ENCODE data around the gene KCTD14. TPM values are rescaled to one million over a fixed set of nuclear protein-coding genes. Genes with fewer than 3 reads are reported as not detected.

KCTD14 gene
- total and polyA plus RNA-seq, 4 donors, result 0.70 to 7.3 (median 6.7) TPM

DNA sequence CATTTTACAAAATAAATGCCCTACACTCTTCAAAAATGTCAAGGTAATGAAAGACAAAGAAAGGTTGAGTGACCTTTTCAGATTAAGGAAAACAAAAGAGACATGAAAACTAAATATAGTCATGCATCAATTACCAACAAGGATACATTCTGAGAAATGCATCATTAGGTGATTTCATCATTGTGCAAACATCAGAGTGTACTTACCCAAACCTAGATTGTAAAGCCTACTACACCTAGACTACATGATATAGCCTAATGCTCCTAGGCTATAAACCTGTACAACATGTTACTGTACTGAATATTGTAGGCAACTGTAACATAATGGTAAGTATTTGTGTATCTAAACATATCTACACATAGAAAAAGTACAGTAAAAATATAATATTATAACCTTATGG, 55.3 kb downstream of the KCTD14 start:
- Histone ChIP-seq H3K4me1 (ENCODE audit: control insufficient read depth in 4 of 4, insufficient read depth in 4 of 4, low read length in 3 of 4) (no peaks in the 10 kb centered on the region), H3K9ac (ENCODE audit: low read depth in 1 of 2, low read length in 2 of 2) (no peak overlapping the region), H3K27me3 (ENCODE audit: control insufficient read depth in 4 of 4, insufficient read depth in 4 of 4, low read length in 3 of 4) (no peaks in the 10 kb centered on the region), H3K36me3 (ENCODE audit: control insufficient read depth in 4 of 4, insufficient read depth in 3 of 4, low read depth in 1 of 4, low read length in 3 of 4) (peaks cover 0 to 11% (median 3%) of the 10 kb centered on the region in 4 donors), H3K4me3 (ENCODE audit: low read depth in 1 of 3, low read length in 3 of 3) (no peak overlapping the region), H3K9me3 (ENCODE audit: control insufficient read depth in 4 of 4, low read length in 3 of 4) (no peaks in the 10 kb centered on the region), H3K27ac (ENCODE audit: low read depth in 1 of 2, low read length in 2 of 2) (no peak overlapping the region)
- DNase-seq (ENCODE audit: low spot score), result no peak
- no peak for TF ChIP-seq SP1 (IDR thresholded peaks at IDR 0.05)
- TF ChIP-seq NR2F2 (IDR thresholded peaks at IDR 0.05), result no peak
- TF ChIP-seq, protein P1, sequence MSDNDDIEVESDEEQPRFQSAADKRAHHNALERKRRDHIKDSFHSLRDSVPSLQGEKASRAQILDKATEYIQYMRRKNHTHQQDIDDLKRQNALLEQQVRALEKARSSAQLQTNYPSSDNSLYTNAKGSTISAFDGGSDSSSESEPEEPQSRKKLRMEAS (IDR thresholded peaks at IDR 0.05), result no peak
- TF ChIP-seq YY1 (IDR thresholded peaks at IDR 0.05), result no peak

DNA sequence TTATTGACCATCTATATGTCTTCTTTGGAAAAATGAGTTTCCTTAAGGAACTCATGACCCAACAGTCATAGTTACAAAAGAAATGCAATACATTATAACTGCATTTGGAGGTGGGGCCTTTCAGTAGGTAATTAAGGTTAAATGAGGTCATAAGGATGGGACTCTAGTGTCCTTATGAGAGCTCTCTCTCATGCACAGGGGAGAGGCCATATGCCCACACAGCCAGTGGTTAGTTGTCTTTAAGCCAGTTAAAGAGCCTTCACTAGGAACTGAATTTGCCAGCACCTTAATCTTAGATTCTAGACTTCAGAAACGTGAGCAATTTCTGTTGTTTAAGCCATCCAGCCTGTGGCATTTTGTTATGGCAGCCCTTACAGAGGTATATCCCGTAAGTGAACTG, 56.0 kb downstream of the KCTD14 start:
- no peak overlapping the region for H3K27ac ChIP-seq (ENCODE audit: low read depth in 1 of 2, low read length in 2 of 2)
- 99% methylated on average over 2 of the region's 2 CpGs for WGBS
- H3K4me1 ChIP-seq (ENCODE audit: control insufficient read depth in 4 of 4, insufficient read depth in 4 of 4, low read length in 3 of 4), result no peaks in the 10 kb centered on the region
- H3K9ac ChIP-seq (ENCODE audit: low read depth in 1 of 2, low read length in 2 of 2), result no peak overlapping the region
- H3K36me3 ChIP-seq (ENCODE audit: control insufficient read depth in 4 of 4, insufficient read depth in 3 of 4, low read depth in 1 of 4, low read length in 3 of 4), result peaks cover 0 to 11% (median 3%) of the 10 kb centered on the region in 4 donors
- H3K27me3 ChIP-seq (ENCODE audit: control insufficient read depth in 4 of 4, insufficient read depth in 4 of 4, low read length in 3 of 4), result no peaks in the 10 kb centered on the region
- no peak for DNase-seq (ENCODE audit: low spot score)
- no peaks in the 10 kb centered on the region for H3K9me3 ChIP-seq (ENCODE audit: control insufficient read depth in 4 of 4, low read length in 3 of 4)
- no peak overlapping the region for H3K4me3 ChIP-seq (ENCODE audit: low read depth in 1 of 3, low read length in 3 of 3)
- TF ChIP-seq FOXA2 (IDR thresholded peaks at IDR 0.05) (no peak), TAF1 (conservative IDR thresholded peaks at IDR 0.05) (no peak), YY1 (IDR thresholded peaks at IDR 0.05) (no peak), RXRA (IDR thresholded peaks at IDR 0.05) (no peak), RAD21 (IDR thresholded peaks at IDR 0.05) (no peak), SP1 (IDR thresholded peaks at IDR 0.05) (no peak), EGR1 (IDR thresholded peaks at IDR 0.05; ENCODE audit: low read depth in 2 of 2) (no peak), HNF4G (IDR thresholded peaks at IDR 0.05) (no peak)
- TF ChIP-seq, protein P2, sequence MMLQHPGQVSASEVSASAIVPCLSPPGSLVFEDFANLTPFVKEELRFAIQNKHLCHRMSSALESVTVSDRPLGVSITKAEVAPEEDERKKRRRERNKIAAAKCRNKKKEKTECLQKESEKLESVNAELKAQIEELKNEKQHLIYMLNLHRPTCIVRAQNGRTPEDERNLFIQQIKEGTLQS (IDR thresholded peaks at IDR 0.05), result no peak
- TF ChIP-seq, protein P3, sequence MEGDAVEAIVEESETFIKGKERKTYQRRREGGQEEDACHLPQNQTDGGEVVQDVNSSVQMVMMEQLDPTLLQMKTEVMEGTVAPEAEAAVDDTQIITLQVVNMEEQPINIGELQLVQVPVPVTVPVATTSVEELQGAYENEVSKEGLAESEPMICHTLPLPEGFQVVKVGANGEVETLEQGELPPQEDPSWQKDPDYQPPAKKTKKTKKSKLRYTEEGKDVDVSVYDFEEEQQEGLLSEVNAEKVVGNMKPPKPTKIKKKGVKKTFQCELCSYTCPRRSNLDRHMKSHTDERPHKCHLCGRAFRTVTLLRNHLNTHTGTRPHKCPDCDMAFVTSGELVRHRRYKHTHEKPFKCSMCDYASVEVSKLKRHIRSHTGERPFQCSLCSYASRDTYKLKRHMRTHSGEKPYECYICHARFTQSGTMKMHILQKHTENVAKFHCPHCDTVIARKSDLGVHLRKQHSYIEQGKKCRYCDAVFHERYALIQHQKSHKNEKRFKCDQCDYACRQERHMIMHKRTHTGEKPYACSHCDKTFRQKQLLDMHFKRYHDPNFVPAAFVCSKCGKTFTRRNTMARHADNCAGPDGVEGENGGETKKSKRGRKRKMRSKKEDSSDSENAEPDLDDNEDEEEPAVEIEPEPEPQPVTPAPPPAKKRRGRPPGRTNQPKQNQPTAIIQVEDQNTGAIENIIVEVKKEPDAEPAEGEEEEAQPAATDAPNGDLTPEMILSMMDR (IDR thresholded peaks at IDR 0.05; ENCODE audit: low read depth, low read length, missing input control), result no peak

DNA sequence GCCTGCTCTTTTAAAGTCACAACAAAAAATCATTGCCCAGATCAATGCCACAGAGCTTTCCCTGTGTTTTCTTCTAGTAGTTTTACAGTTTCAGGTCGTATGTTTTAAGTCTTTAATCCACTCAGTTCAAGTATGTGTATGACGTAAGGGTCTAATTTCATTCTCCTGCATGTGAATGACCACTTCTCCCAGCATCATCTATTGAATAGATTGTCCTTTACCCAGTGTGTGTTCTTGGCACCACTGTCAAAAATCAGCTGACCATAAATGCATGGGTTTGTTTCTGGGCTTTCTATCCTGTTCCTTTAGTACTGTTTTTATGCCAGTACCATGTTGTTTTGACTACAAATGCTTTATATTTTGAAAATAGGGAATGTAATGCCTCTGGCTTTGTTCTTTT, 56.7 kb downstream of the KCTD14 start:
- no peaks in the 10 kb centered on the region for H3K9me3 ChIP-seq (ENCODE audit: control insufficient read depth in 4 of 4, low read length in 3 of 4)
- H3K27ac ChIP-seq (ENCODE audit: low read depth in 1 of 2, low read length in 2 of 2), result no peak overlapping the region
- 94% methylated on average over 2 of the region's 2 CpGs for WGBS
- TF ChIP-seq GABPA (IDR thresholded peaks at IDR 0.05 in 1 of 2, conservative IDR thresholded peaks at IDR 0.05 in 1 of 2) (no peak), JUND (IDR thresholded peaks at IDR 0.05) (no peak), HNF4G (IDR thresholded peaks at IDR 0.05) (no peak), RXRA (IDR thresholded peaks at IDR 0.05) (no peak)
- TF ChIP-seq, protein P4, sequence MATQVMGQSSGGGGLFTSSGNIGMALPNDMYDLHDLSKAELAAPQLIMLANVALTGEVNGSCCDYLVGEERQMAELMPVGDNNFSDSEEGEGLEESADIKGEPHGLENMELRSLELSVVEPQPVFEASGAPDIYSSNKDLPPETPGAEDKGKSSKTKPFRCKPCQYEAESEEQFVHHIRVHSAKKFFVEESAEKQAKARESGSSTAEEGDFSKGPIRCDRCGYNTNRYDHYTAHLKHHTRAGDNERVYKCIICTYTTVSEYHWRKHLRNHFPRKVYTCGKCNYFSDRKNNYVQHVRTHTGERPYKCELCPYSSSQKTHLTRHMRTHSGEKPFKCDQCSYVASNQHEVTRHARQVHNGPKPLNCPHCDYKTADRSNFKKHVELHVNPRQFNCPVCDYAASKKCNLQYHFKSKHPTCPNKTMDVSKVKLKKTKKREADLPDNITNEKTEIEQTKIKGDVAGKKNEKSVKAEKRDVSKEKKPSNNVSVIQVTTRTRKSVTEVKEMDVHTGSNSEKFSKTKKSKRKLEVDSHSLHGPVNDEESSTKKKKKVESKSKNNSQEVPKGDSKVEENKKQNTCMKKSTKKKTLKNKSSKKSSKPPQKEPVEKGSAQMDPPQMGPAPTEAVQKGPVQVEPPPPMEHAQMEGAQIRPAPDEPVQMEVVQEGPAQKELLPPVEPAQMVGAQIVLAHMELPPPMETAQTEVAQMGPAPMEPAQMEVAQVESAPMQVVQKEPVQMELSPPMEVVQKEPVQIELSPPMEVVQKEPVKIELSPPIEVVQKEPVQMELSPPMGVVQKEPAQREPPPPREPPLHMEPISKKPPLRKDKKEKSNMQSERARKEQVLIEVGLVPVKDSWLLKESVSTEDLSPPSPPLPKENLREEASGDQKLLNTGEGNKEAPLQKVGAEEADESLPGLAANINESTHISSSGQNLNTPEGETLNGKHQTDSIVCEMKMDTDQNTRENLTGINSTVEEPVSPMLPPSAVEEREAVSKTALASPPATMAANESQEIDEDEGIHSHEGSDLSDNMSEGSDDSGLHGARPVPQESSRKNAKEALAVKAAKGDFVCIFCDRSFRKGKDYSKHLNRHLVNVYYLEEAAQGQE (IDR thresholded peaks at IDR 0.05), result no peak
- TF ChIP-seq, protein P1 (IDR thresholded peaks at IDR 0.05), result no peak
- TF ChIP-seq, protein P2 (IDR thresholded peaks at IDR 0.05), result no peak
- no peak for DNase-seq (ENCODE audit: low spot score)
- no peak overlapping the region for H3K4me3 ChIP-seq (ENCODE audit: low read depth in 1 of 3, low read length in 3 of 3)
- peaks cover 0 to 11% (median 3%) of the 10 kb centered on the region in 4 donors for H3K36me3 ChIP-seq (ENCODE audit: control insufficient read depth in 4 of 4, insufficient read depth in 3 of 4, low read depth in 1 of 4, low read length in 3 of 4)
- H3K9ac ChIP-seq (ENCODE audit: low read depth in 1 of 2, low read length in 2 of 2), result no peak overlapping the region
- no peaks in the 10 kb centered on the region for H3K27me3 ChIP-seq (ENCODE audit: control insufficient read depth in 4 of 4, insufficient read depth in 4 of 4, low read length in 3 of 4)
- no peaks in the 10 kb centered on the region for H3K4me1 ChIP-seq (ENCODE audit: control insufficient read depth in 4 of 4, insufficient read depth in 4 of 4, low read length in 3 of 4)

Measured in liver (tissue), 9 donors.